Panc1 (cell line): ENCODE data around the gene ZNF785. TPM values are rescaled to one million over a fixed set of nuclear protein-coding genes. Genes with fewer than 3 reads are reported as not detected.

Source experiments
- ATAC-seq: fragments of 200-7000 bp; cut with Tn5 transposase; 2 replicates; pipeline ENCODE4 v1.9.1; 2020; ENCODE audit warnings: mild to moderate bottlenecking, moderate library complexity
- BruUV-seq: library from RNA; stranded (reverse); fragments of 400-500 nt; replicated peaks from 2 replicates; lab custom pipeline; 2021; lab: Mats Ljungman, UMichigan
- CTCF ChIA-PET: fragments of 300-600 bp; sonication (Branson Sonifier 250); formaldehyde crosslinking; loops from one replicate; lab custom pipeline; 2022; ENCODE audit warnings: antibody characterized with exemption; lab: Charles Lee
- POLR2A ChIA-PET: fragments of 300-600 bp; sonication (Branson Sonifier 250); formaldehyde crosslinking; loops from one replicate; lab custom pipeline; 2022; ENCODE audit warnings: antibody characterized with exemption; lab: Charles Lee
- DNase-seq: peaks from one replicate; pipeline ENCODE4 v3.0.0-alpha.2; 2010; ENCODE audit warnings: low read depth, low spot score
- H3K27ac ChIP-seq: 2 replicates; pipeline ENCODE4 v1.5.1; 2011; ENCODE audit warnings: mild to moderate bottlenecking, low read length, inconsistent platforms
- H3K27me3 ChIP-seq: fragments of 200-500 bp; sonication (Bioruptor generic); 2 replicates; pipeline ENCODE4 v1.6.0; 2014; ENCODE audit warnings: low read length, inconsistent platforms; ENCODE audit not compliant: control insufficient read depth, insufficient read depth
- H3K36me3 ChIP-seq: fragments of 200-500 bp; sonication (Bioruptor generic); 2 replicates; pipeline ENCODE4 v1.5.1; 2014; ENCODE audit warnings: inconsistent platforms, mild to moderate bottlenecking, low read length, moderate library complexity; ENCODE audit not compliant: control insufficient read depth, insufficient read depth
- H3K4me1 ChIP-seq: 2 replicates; pipeline ENCODE4 v1.5.1; 2011; ENCODE audit warnings: inconsistent platforms, mild to moderate bottlenecking, low read length, moderate library complexity; ENCODE audit not compliant: control insufficient read depth, insufficient read depth
- H3K4me3 ChIP-seq, 2 experiments: 2 replicates each; pipeline ENCODE4 v1.5.1; 2011 to 2012; ENCODE audit warnings: low read depth in 2 of 2, low read length in 2 of 2, mild to moderate bottlenecking in 2 of 2, inconsistent platforms in 1 of 2, moderate library complexity in 1 of 2
- H3K9me3 ChIP-seq: fragments of 200-500 bp; sonication (Bioruptor generic); 2 replicates; pipeline ENCODE4 v1.5.1; 2014; ENCODE audit warnings: low read depth, mild to moderate bottlenecking, inconsistent platforms, low read length, moderate library complexity; ENCODE audit not compliant: control insufficient read depth, insufficient read depth
- POLR2AphosphoS5 ChIP-seq: IDR thresholded peaks from 2 replicates; pipeline ENCODE4 v1.6.1; 2012; ENCODE audit warnings: mild to moderate bottlenecking, low read depth, low read length, moderate library complexity
- SIN3A ChIP-seq: IDR thresholded peaks from 2 replicates; pipeline ENCODE4 v1.6.1; 2012; ENCODE audit warnings: low read depth, mild to moderate bottlenecking, low read length, moderate library complexity, borderline replicate concordance; ENCODE audit not compliant: insufficient read depth
- TCF7L2 ChIP-seq: IDR thresholded peaks from 2 replicates; pipeline ENCODE4 v1.6.1; 2011; ENCODE audit warnings: mild to moderate bottlenecking, low read depth, low read length, inconsistent platforms
- in situ Hi-C: cut with HindIII; loops from 2 replicates; pipeline ENCODE4 v1.10.0; 2016; ENCODE audit warnings: low sequenced_read_pairs, low pct_unique_long_range_greater_than_20kb
- intact Hi-C: fragments of 100-400 bp; cut with micrococcal nuclease; formaldehyde crosslinking; loops from one replicate; pipeline ENCODE4 v1.10.0; 2022; ENCODE audit not compliant: unreplicated experiment
- total RNA-seq: library from RNA; stranded (reverse); gene quantifications from one replicate; pipeline ENCODE4 v1.2.1, GENCODE V29; 2021; ENCODE audit not compliant: unreplicated experiment
- TF ChIP-seq, protein P1 (sequence below), 2 experiments: IDR thresholded peaks; 2 replicates each; pipeline ENCODE4 v1.6.1; 2011 to 2012; ENCODE audit warnings: low read depth in 2 of 2, control low read depth in 1 of 2, low read length in 1 of 2, mild to moderate bottlenecking in 1 of 2, moderate library complexity in 1 of 2; ENCODE audit not compliant: insufficient read depth in 1 of 2
- TF ChIP-seq, protein P2 (sequence below): fragments of 450-650 bp; IDR thresholded peaks from 2 replicates; pipeline ENCODE4 v1.5.1; 2017; ENCODE audit warnings: mild to moderate bottlenecking

Gene ZNF785
- total RNA-seq, 1 experiment from 2014 or later, result 6.2 TPM

DNA sequence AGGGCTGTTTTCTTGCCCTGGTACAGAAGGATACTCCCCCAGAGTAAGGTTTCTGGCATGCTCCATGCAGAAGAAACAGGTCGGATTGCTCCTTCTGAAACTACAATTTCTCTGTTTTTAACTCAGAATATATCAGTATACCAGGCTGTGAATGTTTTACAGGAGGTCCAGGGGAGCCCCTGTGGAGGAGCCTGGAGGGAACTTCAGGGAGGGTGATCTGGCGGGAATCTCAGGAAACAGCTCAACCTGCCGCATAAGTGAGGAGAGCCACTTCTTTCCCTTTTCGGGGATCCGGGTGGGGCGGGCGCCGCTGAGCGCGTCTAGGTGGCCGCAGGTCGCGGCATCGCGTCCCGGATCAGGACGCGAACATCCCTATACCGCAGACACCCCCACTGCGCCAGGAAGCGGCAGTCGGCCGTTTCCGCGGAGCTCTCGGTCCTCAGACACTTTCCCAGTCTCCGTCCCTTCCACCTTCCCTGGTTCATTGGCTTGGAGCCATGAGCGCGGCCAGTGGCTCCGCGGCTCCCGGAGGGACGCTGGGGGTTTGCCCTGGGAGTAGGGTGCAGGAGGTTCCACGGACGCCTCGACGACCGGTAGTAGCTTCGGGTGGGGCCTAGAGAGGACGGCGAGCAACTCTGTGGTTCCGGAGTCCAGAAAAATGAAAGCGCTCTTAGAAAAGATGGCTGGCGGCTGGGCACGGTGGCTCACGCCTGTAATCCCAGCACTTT lies 24.2 kb downstream of the ZNF785 start:
- Histone ChIP-seq H3K4me3 (peak overlapping the region; percentile 47 to 72), H3K27ac (peak overlapping the region; percentile 91), H3K4me1 (peaks cover 9% of the 10 kb centered on the region; the same call in 1 of the 2 replicates), H3K36me3 (no peaks in the 10 kb centered on the region), H3K9me3 (no peaks in the 10 kb centered on the region), H3K27me3 (no peaks in the 10 kb centered on the region)
- CTCF ChIA-PET, result interaction anchor here (0.5 to 1.2 kb wide), 4 partner anchors 25 to 131 kb away, joined by 3 to 6 read pairs (median 3); partner anchors contain the start of genes DCTPP1 and PRR14
- BruUV-seq, result no TSS peak
- POLR2A ChIA-PET, result no interaction called here
- intact Hi-C loops, result no loop called here
- no peak; the same call in 1 of the 2 replicates for TF ChIP-seq POLR2AphosphoS5
- TF ChIP-seq, protein P1, sequence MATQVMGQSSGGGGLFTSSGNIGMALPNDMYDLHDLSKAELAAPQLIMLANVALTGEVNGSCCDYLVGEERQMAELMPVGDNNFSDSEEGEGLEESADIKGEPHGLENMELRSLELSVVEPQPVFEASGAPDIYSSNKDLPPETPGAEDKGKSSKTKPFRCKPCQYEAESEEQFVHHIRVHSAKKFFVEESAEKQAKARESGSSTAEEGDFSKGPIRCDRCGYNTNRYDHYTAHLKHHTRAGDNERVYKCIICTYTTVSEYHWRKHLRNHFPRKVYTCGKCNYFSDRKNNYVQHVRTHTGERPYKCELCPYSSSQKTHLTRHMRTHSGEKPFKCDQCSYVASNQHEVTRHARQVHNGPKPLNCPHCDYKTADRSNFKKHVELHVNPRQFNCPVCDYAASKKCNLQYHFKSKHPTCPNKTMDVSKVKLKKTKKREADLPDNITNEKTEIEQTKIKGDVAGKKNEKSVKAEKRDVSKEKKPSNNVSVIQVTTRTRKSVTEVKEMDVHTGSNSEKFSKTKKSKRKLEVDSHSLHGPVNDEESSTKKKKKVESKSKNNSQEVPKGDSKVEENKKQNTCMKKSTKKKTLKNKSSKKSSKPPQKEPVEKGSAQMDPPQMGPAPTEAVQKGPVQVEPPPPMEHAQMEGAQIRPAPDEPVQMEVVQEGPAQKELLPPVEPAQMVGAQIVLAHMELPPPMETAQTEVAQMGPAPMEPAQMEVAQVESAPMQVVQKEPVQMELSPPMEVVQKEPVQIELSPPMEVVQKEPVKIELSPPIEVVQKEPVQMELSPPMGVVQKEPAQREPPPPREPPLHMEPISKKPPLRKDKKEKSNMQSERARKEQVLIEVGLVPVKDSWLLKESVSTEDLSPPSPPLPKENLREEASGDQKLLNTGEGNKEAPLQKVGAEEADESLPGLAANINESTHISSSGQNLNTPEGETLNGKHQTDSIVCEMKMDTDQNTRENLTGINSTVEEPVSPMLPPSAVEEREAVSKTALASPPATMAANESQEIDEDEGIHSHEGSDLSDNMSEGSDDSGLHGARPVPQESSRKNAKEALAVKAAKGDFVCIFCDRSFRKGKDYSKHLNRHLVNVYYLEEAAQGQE (IDR thresholded peaks at IDR 0.05; ENCODE audit: insufficient read depth in 1 of 2, low read depth in 2 of 2, low read length in 1 of 2), result no peak
- no peak for TF ChIP-seq SIN3A
- TF ChIP-seq TCF7L2, result no peak
- TF ChIP-seq, protein P2, sequence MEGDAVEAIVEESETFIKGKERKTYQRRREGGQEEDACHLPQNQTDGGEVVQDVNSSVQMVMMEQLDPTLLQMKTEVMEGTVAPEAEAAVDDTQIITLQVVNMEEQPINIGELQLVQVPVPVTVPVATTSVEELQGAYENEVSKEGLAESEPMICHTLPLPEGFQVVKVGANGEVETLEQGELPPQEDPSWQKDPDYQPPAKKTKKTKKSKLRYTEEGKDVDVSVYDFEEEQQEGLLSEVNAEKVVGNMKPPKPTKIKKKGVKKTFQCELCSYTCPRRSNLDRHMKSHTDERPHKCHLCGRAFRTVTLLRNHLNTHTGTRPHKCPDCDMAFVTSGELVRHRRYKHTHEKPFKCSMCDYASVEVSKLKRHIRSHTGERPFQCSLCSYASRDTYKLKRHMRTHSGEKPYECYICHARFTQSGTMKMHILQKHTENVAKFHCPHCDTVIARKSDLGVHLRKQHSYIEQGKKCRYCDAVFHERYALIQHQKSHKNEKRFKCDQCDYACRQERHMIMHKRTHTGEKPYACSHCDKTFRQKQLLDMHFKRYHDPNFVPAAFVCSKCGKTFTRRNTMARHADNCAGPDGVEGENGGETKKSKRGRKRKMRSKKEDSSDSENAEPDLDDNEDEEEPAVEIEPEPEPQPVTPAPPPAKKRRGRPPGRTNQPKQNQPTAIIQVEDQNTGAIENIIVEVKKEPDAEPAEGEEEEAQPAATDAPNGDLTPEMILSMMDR, result no peak
- DNase-seq, result no peak
- peak; percentile 52 for ATAC-seq
- in situ Hi-C loops, result no loop called here

DNA sequence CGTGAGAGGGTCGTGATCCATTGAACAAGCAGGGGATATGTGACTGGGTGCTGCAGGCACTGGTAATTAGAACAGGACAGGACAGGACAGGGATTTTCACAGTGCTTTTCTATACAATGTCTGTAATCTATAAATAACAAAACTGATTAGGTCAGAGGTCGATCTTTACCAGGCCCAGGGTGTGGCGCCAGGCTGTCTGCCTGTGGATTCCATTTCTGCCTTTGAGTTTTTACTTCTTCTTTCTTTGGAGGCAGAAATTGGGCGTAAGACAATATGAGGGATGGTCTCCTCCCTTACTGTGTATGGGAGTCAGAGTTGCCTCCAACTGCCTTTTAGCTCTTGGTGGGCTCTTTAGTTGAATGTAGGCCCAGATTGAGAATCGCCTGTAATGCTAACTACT lies 25.8 kb downstream of the ZNF785 start:
- BruUV-seq, result no TSS peak
- POLR2A ChIA-PET, result no interaction called here
- no peak for ATAC-seq
- intact Hi-C loops (no loop called here), in situ Hi-C loops (no loop called here)
- TF ChIP-seq, protein P1 (IDR thresholded peaks at IDR 0.05; ENCODE audit: insufficient read depth in 1 of 2, low read depth in 2 of 2, low read length in 1 of 2), result no peak
- no peak for TF ChIP-seq TCF7L2
- no peak for TF ChIP-seq SIN3A
- no peak for TF ChIP-seq POLR2AphosphoS5
- TF ChIP-seq, protein P2, result no peak
- H3K4me1 ChIP-seq, result peaks cover 9% of the 10 kb centered on the region; the same call in 1 of the 2 replicates
- DNase-seq, result no peak
- peak overlapping the region; percentile 85 for H3K27ac ChIP-seq
- H3K9me3 ChIP-seq, result no peaks in the 10 kb centered on the region
- H3K27me3 ChIP-seq, result no peaks in the 10 kb centered on the region
- H3K36me3 ChIP-seq, result no peaks in the 10 kb centered on the region
- no peak overlapping the region for H3K4me3 ChIP-seq
- CTCF ChIA-PET, result no interaction called here
